Lung microvascular endothelial cell (primary cell): Measurements from ENCODE around the gene COL5A3. TPM values are rescaled to one million over a fixed set of nuclear protein-coding genes. Genes with fewer than 3 reads are reported as not detected.
A peak's percentile ranks its signal among the peaks of the same experiment; 100 is the strongest.
"Not testable (repeated sequence)": the region's sequence is repeated elsewhere in the genome, so short reads cannot be mapped to it uniquely, and the experiment has no call there.

Experiments
- DNase-seq, 2 donors: peaks; one replicate each; pipeline versions ENCODE4 v3.0.0 to v3.0.0-alpha.2; 2010; ENCODE audit warnings: low read depth in 2 of 2
- total RNA-seq: library from RNA; depleted of rRNA; stranded (reverse); fragments of >200 nt; gene quantifications from 2 replicates; pipeline ENCODE4 v1.2.1, GENCODE V29; 2014

COL5A3 gene
- total RNA-seq, 1 donor from 2014 or later, result under 0.01 TPM

- peak in 1 of 2 donors; percentile 49 for DNase-seq
Observed at GRCh38 chr19:9939301-9939913, 70.9 kb downstream of the COL5A3 start.

DNA sequence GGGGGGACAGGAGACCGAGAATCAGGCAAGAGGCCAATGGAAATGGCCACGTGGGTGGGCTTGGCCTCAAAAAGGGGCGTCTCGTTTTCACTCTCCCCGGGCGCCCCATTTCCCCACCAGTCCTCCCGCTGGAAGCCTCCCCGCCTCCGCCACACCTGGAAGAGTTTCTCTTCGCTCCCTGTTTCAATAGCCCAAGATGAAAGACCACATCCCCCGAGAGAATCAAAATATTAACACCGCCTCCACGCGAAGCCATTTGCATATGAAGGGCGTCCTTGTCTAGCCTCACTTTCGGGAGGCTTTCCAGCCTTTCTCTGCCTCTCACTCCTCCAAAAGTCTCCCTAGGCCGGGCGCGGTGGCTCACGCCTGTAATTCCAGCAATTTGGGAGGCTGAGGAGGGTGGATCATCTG lies 73.3 kb downstream of the COL5A3 start:
- no peak for DNase-seq

- no peak for DNase-seq
Observed at GRCh38 chr19:9936326-9937000, 73.8 kb downstream of the COL5A3 start, which contains the start of gene OLFM2. OLFM2 (minus strand) TSS chr19:9936515; CDS start chr19:9936366, 149 bp downstream.

- DNase-seq, result no peak
Observed at GRCh38 chr19:9935506-9936325, 74.6 kb downstream of the COL5A3 start.

GRCh38 chr19:9934132-9934950 lies 76.0 kb downstream of the COL5A3 start:
- peak; percentile 71 to 75 for DNase-seq

DNA sequence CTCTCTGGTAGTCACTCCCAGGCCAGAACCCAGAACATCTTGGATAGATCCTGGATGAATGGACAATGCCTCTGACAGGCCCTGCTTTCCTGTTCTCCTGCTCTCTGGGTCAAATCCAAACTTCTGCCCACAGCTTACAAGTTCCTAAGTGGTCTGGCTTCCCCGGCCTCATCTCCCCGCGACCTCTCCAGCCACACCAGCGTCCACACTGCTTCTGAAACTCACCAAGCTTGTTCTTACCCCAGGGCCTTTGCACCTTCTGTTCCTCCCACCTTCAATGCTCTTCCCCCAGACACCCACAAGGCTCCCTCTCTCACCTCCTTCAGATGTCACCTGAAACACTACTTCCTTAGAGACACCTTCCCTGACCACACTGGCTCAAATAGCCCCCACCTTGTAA lies 77.5 kb downstream of the COL5A3 start:
- DNase-seq, result no peak

DNA sequence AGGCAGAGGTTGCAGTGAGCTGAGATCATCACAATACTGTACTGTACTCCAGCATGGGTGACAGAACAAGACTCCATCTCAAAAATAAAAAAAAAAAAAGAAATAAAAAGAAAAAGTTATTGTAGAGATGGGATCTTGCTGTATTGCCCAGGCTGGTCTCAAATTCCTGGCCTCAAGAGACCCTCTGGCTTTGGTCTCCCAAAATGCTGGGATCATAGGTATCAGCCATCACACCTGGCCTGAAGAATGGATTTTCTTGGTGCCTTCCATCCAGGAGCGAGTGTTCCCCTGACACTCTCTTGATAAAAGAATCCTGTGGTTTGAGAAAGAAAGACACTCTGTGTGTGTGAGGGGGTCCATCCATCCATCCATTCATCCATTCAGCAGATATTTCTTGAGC lies 78.7 kb downstream of the COL5A3 start:
- no peak for DNase-seq

GRCh38 chr19:9923440-9923839 lies 86.9 kb downstream of the COL5A3 start:
- DNase-seq, result no peak

GRCh38 chr19:9922782-9923379 lies 87.4 kb downstream of the COL5A3 start:
- not testable (repeated sequence) for DNase-seq

DNA sequence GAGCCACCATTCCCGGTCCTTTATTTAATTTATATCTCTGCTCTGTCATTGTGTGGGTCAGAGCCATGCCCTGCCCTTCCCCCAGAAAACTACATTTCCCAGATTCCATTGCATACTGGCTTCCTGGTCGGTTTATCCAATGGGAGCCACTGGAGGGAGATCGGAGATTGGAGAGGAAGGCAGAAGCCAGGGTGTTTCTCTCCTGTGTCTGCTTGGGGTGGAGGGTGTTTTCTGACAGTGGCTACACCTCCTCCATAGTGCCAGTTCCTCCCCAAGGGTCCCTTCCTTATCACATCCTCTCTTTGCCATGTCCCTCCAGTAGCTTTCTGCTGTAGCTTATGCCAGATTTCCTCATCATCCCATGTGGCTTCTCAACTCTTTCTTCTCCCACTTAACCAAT lies 93.0 kb downstream of the COL5A3 start:
- peak; percentile 54 to 67 for DNase-seq

DNA sequence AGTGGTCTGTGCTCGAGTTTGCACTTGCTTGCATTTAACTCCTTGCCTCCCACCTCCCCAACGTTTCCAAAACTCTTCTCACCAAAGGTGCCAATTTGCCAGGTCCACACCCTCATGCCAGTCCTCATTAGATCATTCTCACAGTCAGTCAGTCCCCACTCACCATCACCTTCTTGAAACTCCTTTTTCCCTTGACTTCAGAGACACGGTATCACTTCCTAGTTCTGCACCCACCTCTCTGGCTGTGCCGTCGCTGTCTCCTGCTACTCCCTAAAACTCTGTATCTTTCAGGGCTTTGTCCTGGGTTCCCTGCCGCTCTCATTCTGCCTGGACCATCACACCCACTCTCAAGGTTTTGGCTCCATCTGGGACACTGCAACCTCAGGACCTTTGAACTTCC lies 93.6 kb downstream of the COL5A3 start:
- DNase-seq, result no peak

GRCh38 chr19:9914315-9915207 lies 95.7 kb downstream of the COL5A3 start:
- DNase-seq, result peak; percentile 77 to 83

DNA sequence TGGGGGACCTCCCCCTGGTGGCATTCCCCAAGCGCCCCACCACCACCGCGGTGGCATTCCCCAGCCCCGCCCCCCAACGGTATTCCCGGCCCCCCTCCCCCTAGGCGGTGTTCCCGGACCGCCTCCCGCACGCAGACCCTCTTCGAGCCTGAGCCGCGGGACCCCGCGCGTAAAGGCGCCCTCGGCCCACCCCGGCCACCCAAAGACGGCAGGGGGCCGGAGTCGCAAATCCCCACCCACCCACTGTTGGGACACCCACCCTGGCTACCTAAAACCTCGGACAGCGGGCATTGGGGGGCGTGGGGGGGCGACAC lies 96.3 kb downstream of the COL5A3 start:
- DNase-seq, result peak in 1 of 2 donors; percentile 13

DNA sequence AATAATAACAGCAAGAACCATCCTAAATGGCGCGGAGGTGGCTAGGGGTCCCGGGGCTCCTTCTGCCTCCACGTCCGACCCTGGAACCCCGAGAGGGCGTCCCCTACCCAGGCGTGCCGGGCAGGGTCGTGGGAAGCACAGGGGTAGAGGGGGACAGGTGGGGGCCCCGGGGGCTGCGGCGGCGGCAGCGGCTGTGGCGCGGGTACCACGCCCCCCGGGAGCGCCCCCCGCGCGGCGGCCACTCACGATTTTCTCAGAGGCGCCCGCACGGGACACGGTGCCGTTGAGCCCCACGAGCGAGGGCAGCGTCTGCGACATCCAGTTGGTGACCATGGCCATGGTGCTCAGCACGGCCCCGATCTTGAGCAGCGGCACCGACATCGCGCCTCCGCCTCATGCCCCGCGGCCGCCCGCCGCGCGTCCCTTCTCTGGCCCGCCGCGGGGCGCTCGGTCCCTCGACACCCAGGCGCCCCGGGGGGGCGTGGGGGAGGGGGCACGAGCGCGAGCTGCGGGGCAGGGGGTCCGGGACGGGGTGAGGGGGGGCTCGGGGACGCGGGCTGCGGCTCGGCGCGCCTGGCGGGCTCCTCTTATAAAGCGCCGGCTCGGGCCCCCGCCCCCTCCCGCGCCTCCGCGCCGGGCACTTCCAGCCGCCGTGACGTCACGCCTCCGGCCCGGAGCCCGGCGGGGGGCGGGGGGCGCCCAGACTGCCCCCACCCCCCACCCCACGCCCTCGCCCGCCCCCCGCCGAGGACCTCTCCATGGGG lies 96.9 kb downstream of the COL5A3 start:
- DNase-seq, result peak in 1 of 2 donors; percentile 36

DNA sequence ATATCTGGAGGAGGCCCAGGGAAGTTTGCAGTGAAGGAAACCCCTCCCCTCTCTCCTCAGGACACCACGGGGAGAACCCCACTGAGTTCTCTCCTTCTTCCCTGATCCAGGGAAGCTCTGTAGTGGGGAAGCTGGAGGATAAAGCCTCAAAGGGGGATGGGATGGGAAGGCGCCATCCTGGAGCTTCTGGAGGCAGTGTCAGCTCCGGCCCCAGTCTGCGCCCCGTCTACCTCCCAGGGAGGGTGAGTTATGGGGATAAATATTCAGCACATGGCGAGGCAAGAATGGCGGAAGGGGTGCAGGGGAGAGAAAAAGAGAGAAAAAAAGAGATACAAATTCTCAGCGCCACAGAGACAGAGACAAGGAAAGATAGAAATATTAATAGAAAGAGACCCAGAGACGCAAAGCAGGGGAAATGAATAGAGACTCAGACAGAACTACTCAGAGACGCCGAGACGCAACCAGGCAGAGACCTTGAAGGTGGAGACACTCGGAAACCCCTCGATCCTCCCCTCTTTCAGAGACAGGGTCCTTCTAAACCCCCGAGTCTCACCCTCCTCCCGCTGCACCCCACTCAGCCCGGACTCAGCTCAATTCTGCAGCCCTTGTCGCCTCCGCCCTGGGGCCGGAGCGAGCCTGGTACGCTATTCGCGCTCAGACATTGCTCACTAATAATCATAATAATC lies 97.6 kb downstream of the COL5A3 start:
- DNase-seq, result no peak

DNA sequence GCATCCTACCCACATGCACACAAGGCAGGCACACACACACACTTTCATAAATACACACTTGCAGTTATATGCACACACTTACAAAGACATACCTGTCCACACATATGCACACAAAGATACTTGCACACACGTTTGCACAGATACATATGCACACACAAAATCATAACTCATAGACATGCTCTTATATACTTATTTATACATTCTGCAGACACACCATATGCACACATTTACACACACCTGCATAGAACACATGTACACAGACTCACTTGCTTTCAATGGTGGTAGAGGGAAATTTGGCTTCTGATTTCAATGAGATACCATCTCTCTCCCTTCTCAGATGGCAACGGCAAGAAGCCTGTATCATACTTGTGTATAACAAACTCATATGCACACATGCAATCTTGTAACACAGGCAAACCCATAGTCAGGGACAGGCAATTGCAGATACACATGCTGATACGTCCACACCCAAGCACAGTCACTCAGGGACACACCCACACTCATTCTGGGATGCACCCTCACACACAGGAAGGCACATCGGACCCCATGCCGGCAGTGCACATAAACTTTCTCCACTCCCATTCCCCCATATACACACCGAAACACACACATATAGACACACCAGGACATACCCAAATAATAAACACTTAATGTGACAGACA lies 98.6 kb downstream of the COL5A3 start:
- DNase-seq, result no peak

- no peak for DNase-seq
Observed at GRCh38 chr19:9910625-9911024, 99.7 kb downstream of the COL5A3 start.
